Neural progenitor cell (in vitro differentiated cells): ENCODE measurements around the gene KMT5B. TPM values are rescaled to one million over a fixed set of nuclear protein-coding genes. Genes with fewer than 3 reads are reported as not detected.

Experiments used
- DNase-seq: peaks from one replicate; pipeline ENCODE4 v3.0.0-alpha.2; 2016; ENCODE audit warnings: low spot score
- H2AFZ ChIP-seq: fragments of 200-600 bp; sonication (generic); replicated peaks from 2 replicates; pipeline ENCODE4 v1.6.1; 2016; ENCODE audit warnings: antibody characterized with exemption
- H3F3A ChIP-seq: fragments of 200-600 bp; sonication (generic); 2 replicates; pipeline ENCODE4 v1.6.1; 2016; ENCODE audit warnings: antibody characterized with exemption, low read depth
- H3K27ac ChIP-seq: fragments of 200-600 bp; sonication (generic); 2 replicates; pipeline ENCODE4 v1.5.1; 2016; ENCODE audit warnings: mild to moderate bottlenecking
- H3K27me3 ChIP-seq: fragments of 200-600 bp; sonication (generic); 2 replicates; pipeline ENCODE4 v1.6.1; 2016; ENCODE audit warnings: mild to moderate bottlenecking, moderate library complexity
- H3K36me3 ChIP-seq: fragments of 200-600 bp; sonication (generic); 2 replicates; pipeline ENCODE4 v1.5.1; 2016
- H3K4me1 ChIP-seq: fragments of 200-600 bp; sonication (generic); 2 replicates; pipeline ENCODE4 v1.6.1; 2016; ENCODE audit warnings: mixed run types
- H3K4me2 ChIP-seq: fragments of 200-600 bp; sonication (generic); 2 replicates; pipeline ENCODE4 v1.6.1; 2016
- H3K4me3 ChIP-seq: fragments of 200-600 bp; sonication (generic); 2 replicates; pipeline ENCODE4 v1.5.1; 2016
- H3K79me2 ChIP-seq: fragments of 200-600 bp; sonication (generic); 2 replicates; pipeline ENCODE4 v1.6.1; 2016; ENCODE audit warnings: low read depth
- H3K9ac ChIP-seq: fragments of 200-600 bp; sonication (generic); 2 replicates; pipeline ENCODE4 v1.6.1; 2016
- H3K9me3 ChIP-seq: fragments of 200-600 bp; sonication (generic); 2 replicates; pipeline ENCODE4 v1.5.1; 2016; ENCODE audit warnings: low read depth
- H4K20me1 ChIP-seq: fragments of 200-600 bp; sonication (generic); 2 replicates; pipeline ENCODE4 v1.6.1; 2016; ENCODE audit warnings: low read depth
- H3K27ac Mint-ChIP-seq: 3 replicates; pipeline ENCODE4 v1.8.0; 2021; ENCODE audit warnings: mixed read lengths
- H3K27me3 Mint-ChIP-seq: 2 replicates; pipeline ENCODE4 v1.8.0; 2022; ENCODE audit warnings: low read depth, mild to moderate bottlenecking, inconsistent platforms, moderate library complexity, mixed read lengths; ENCODE audit not compliant: insufficient read depth
- H3K36me3 Mint-ChIP-seq: 3 replicates; pipeline ENCODE4 v1.8.0; 2021; ENCODE audit warnings: mixed read lengths
- H3K4me1 Mint-ChIP-seq: 3 replicates; pipeline ENCODE4 v1.8.0; 2021; ENCODE audit warnings: mixed read lengths
- H3K4me3 Mint-ChIP-seq: 3 replicates; pipeline ENCODE4 v1.8.0; 2021; ENCODE audit warnings: mild to moderate bottlenecking, moderate library complexity, mixed read lengths
- H3K9me3 Mint-ChIP-seq: 3 replicates; pipeline ENCODE4 v1.8.0; 2020; ENCODE audit warnings: mixed read lengths
- EZH2 ChIP-seq: fragments of 200-600 bp; sonication (generic); IDR thresholded peaks from 2 replicates; pipeline ENCODE4 v1.6.1; 2017; ENCODE audit warnings: antibody characterized with exemption, mild to moderate bottlenecking, moderate library complexity
- EZH2phosphoT487 ChIP-seq: fragments of 200-600 bp; sonication (generic); IDR thresholded peaks from 2 replicates; pipeline ENCODE4 v1.6.1; 2017; ENCODE audit warnings: antibody characterized with exemption
- total RNA-seq: library from RNA; depleted of rRNA; stranded (reverse); fragments of >200 nt; gene quantifications from 2 replicates; pipeline ENCODE4 v1.2.3, GENCODE V29; 2015; ENCODE audit warnings: low replicate concordance
- TF ChIP-seq, protein P1 (sequence below): fragments of 200-600 bp; sonication (generic); IDR thresholded peaks from 2 replicates; pipeline ENCODE4 v1.5.1; 2017; ENCODE audit warnings: antibody characterized with exemption, mild to moderate bottlenecking

Gene KMT5B
- total RNA-seq, 1 donor from 2014 or later, result 62.4 TPM

DNA sequence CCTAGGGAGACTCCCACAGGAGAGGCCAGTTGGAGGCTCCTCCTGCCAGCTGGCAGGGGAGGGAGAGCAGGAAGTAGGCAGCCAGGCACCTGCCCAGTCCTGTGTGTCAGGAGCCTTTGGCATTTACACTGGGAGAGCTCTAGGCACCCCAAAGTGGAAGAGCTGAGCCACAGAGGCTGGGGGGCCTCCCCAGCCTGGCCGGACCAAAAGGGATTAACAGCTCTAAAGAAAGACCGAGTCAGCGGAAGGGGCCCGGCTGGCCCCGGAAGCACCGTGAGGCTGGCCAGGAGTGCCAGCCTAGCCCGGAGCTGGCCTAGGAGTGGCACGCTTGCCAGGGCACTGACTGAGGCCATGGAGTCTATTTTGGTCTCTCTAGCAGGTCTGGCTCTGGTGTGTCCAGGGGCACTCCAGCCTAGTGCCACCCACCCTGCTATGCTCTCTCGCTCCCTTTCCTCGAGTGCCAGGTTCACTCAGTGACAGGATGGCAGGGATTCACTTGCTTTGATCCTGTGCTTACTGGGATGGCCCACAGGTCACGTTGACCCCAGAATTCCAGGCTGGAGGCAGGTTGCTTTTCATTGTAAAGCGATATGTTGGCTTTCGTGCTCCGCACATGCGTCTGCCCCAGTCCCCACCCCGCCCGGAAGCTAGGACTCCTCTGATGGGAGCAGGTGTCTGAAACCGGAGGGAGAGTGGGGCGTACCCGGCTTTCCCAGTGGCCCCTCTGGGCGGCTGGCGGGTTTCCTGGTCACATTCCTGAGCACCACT is 3.3 kb upstream of the KMT5B start:
- Histone ChIP-seq H3K4me2 (peak overlapping the region; percentile 22), H3F3A (peaks cover 16% of the 10 kb centered on the region), H3K27me3 (no peaks in the 10 kb centered on the region), H3K9me3 (no peaks in the 10 kb centered on the region), H3K4me3 (no peak overlapping the region), H3K27ac (no peak overlapping the region), H2AFZ (no peak overlapping the region), H3K9ac (no peak overlapping the region), H3K4me1 (peaks cover 22% of the 10 kb centered on the region), H3K36me3 (no peaks in the 10 kb centered on the region), H4K20me1 (peaks cover 11% of the 10 kb centered on the region), H3K79me2 (peaks cover 13% of the 10 kb centered on the region)
- Mint-ChIP-seq H3K4me1 (peaks cover 20% of the 10 kb centered on the region), H3K27me3 (peaks cover 25% of the 10 kb centered on the region), H3K36me3 (no peaks in the 10 kb centered on the region), H3K9me3 (peaks cover 2% of the 10 kb centered on the region), H3K27ac (peak overlapping the region; percentile 57), H3K4me3 (no peak overlapping the region)
- TF ChIP-seq EZH2, result no peak
- TF ChIP-seq EZH2phosphoT487, result no peak
- TF ChIP-seq, protein P1, sequence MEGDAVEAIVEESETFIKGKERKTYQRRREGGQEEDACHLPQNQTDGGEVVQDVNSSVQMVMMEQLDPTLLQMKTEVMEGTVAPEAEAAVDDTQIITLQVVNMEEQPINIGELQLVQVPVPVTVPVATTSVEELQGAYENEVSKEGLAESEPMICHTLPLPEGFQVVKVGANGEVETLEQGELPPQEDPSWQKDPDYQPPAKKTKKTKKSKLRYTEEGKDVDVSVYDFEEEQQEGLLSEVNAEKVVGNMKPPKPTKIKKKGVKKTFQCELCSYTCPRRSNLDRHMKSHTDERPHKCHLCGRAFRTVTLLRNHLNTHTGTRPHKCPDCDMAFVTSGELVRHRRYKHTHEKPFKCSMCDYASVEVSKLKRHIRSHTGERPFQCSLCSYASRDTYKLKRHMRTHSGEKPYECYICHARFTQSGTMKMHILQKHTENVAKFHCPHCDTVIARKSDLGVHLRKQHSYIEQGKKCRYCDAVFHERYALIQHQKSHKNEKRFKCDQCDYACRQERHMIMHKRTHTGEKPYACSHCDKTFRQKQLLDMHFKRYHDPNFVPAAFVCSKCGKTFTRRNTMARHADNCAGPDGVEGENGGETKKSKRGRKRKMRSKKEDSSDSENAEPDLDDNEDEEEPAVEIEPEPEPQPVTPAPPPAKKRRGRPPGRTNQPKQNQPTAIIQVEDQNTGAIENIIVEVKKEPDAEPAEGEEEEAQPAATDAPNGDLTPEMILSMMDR, result no peak
- no peak for DNase-seq

DNA sequence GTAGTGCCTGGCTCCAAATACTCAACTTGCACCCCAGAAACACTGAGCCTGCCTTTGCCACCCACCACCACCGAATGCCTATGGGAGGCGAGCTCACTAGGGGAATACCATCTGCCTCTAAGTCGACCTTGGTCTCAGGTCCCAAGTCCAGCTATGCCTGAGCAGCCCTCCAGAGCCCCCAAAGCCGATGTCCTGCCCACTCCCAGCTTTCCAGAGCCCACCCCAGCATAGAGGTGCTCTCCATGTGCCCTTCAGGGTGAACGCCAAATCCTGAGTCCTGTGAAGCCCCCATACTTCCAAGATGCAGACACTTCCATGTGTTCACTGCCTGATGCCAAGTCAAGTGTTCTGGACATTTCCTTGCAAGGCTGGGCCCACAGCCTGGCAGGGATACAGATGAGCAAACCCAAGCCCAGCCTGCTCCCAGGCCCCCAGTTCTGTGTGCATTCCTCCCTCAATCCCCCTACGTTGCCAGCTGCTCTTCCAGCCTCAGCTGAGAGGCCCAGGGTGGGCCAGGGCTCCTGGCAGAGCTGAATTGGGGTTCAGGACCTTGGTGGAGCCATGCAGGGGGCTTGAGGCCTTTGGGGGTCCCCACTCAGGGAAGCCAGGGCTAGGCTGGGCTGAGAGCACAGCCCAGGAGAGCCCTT is 2.6 kb upstream of the KMT5B start:
- no peaks in the 10 kb centered on the region for H3K36me3 ChIP-seq
- no peak overlapping the region for H3K4me3 ChIP-seq
- peaks cover 25% of the 10 kb centered on the region for H3K4me1 ChIP-seq
- H2AFZ ChIP-seq, result no peak overlapping the region
- H4K20me1 ChIP-seq, result peaks cover 18% of the 10 kb centered on the region
- Mint-ChIP-seq H3K9me3 (peaks cover 2% of the 10 kb centered on the region), H3K27ac (peak overlapping the region; percentile 87), H3K4me1 (peaks cover 27% of the 10 kb centered on the region), H3K36me3 (no peaks in the 10 kb centered on the region), H3K27me3 (peaks cover 25% of the 10 kb centered on the region), H3K4me3 (peak overlapping the region; percentile 83)
- peaks cover 20% of the 10 kb centered on the region for H3K79me2 ChIP-seq
- no peak overlapping the region for H3K9ac ChIP-seq
- H3K27me3 ChIP-seq, result no peaks in the 10 kb centered on the region
- peak overlapping the region; percentile 22 for H3K4me2 ChIP-seq
- TF ChIP-seq EZH2phosphoT487, result no peak
- TF ChIP-seq, protein P1, result no peak
- TF ChIP-seq EZH2, result no peak
- no peak overlapping the region for H3K27ac ChIP-seq
- H3F3A ChIP-seq, result peaks cover 23% of the 10 kb centered on the region
- no peaks in the 10 kb centered on the region for H3K9me3 ChIP-seq
- DNase-seq, result no peak

DNA sequence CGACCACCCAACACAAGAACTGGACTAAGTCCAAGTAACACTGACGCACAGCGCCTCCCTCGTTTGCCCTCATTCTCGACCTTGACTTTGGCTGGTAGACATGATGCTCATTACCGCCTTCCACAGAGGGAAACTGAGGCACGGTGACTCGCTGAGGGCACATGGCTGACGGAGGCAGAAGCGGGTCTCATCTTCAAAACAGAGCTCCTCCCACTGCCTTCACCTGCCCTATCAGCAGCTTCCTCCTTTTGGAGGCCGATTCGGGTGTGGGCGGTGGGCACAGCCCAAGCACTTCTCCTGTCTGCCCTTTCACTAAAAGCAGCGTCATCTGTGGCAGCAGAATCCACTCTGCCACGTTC is 2.0 kb upstream of the KMT5B start:
- no peaks in the 10 kb centered on the region for H3K27me3 ChIP-seq
- H3K36me3 Mint-ChIP-seq, result no peaks in the 10 kb centered on the region
- H3K27me3 Mint-ChIP-seq, result peaks cover 25% of the 10 kb centered on the region
- no peaks in the 10 kb centered on the region for H3K36me3 ChIP-seq
- H3K9me3 Mint-ChIP-seq, result peaks cover 2% of the 10 kb centered on the region
- peak overlapping the region; percentile 87 for H3K27ac Mint-ChIP-seq
- no peak for DNase-seq
- no peaks in the 10 kb centered on the region for H3K9me3 ChIP-seq
- H3K4me1 Mint-ChIP-seq, result peaks cover 33% of the 10 kb centered on the region
- H3K79me2 ChIP-seq, result peaks cover 25% of the 10 kb centered on the region
- peak overlapping the region; percentile 85 for H3K4me2 ChIP-seq
- TF ChIP-seq EZH2 (no peak), EZH2phosphoT487 (no peak)
- TF ChIP-seq, protein P1, result no peak
- no peak overlapping the region for H3K27ac ChIP-seq
- no peak overlapping the region for H3K9ac ChIP-seq
- H3F3A ChIP-seq, result peaks cover 28% of the 10 kb centered on the region
- no peak overlapping the region for H2AFZ ChIP-seq
- peaks cover 24% of the 10 kb centered on the region for H4K20me1 ChIP-seq
- H3K4me3 Mint-ChIP-seq, result peak overlapping the region; percentile 83
- no peak overlapping the region for H3K4me3 ChIP-seq
- H3K4me1 ChIP-seq, result peaks cover 25% of the 10 kb centered on the region
